Muscle layer of duodenum (tissue), 2 donors: ENCODE measurements around the gene WDR88.
"Not testable (repeated sequence)": the region's sequence is repeated elsewhere in the genome, so short reads cannot be mapped to it uniquely, and the experiment has no call there.

Experiments used
- H3K27ac ChIP-seq: one replicate; pipeline ENCODE4 v1.7.0; 2013; ENCODE audit warnings: mild to moderate bottlenecking, low read length
- H3K27me3 ChIP-seq: one replicate; pipeline ENCODE4 v1.7.0; 2013; ENCODE audit warnings: low read depth, mild to moderate bottlenecking, control low read depth, low read length
- H3K36me3 ChIP-seq, 2 donors: one replicate each; pipeline ENCODE4 v1.7.0; 2013; ENCODE audit warnings: low read length in 2 of 2, control low read depth in 1 of 2, mild to moderate bottlenecking in 1 of 2; ENCODE audit not compliant: insufficient read depth in 2 of 2, control insufficient read depth in 1 of 2
- H3K4me1 ChIP-seq, 2 donors: one replicate each; pipeline ENCODE4 v1.7.0; 2013; ENCODE audit warnings: low read length in 2 of 2, mild to moderate bottlenecking in 2 of 2, control low read depth in 1 of 2, moderate library complexity in 1 of 2; ENCODE audit not compliant: insufficient read depth in 2 of 2, control insufficient read depth in 1 of 2
- H3K4me3 ChIP-seq, 2 donors: one replicate each; pipeline ENCODE4 v1.7.0; 2013; ENCODE audit warnings: low read length in 2 of 2, low read depth in 1 of 2, mild to moderate bottlenecking in 1 of 2
- H3K9me3 ChIP-seq, 2 donors: one replicate each; pipeline ENCODE4 v1.7.0; 2013; ENCODE audit warnings: low read length in 2 of 2, control low read depth in 1 of 2, mild to moderate bottlenecking in 1 of 2; ENCODE audit not compliant: control insufficient read depth in 1 of 2
- donor health status: healthy.

The WDR88 gene

DNA sequence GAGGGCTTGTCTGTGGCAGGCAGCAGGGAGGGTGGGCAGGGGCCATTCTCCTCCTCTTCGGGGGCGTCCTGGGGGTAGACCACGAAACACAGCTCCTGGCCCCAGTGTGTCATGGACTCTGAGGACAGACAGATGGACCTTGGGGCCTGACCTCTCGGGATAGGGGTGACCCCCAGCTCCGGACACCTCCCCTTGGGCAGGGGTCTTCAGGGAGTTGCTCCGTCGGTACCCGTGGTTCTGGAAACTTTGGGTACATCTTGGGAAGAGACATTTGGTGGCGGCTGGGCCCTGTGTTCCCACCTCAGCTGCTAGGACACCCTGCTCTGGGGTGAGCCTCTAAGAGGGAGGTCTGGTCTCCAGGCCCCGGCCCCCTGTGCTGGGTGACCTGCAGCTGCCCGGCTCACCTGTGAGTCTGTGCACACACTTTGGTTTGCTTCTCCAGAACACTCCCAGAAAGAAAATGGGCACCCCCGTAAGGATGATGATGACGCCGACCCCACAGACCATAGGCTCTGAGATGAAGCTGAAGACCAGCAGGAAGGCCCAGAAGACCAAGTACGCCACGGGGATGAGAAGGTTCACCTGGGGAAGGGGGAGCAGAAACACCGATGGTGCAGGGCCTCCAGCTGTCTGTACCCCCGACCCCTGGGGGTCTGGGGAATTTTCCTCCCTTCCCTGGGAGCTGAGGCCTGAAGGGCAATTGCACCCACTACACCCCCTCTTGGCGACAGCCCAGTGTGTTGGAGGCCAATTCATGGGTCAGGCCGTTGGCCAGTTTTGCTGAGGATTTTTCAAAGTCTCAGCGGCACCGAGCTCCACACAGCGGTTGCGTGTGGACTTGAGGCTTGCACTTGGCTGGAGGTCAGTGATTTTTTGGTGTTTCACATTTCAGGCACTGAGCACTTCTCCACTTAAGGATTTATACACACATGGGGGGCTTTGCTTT lies 77.3 kb downstream of the WDR88 start:
- Histone ChIP-seq H3K27ac (no peak overlapping the region), H3K9me3 (no peaks in the 10 kb centered on the region), H3K4me3 (no peak overlapping the region), H3K27me3 (no peaks in the 10 kb centered on the region), H3K36me3 (peaks cover 0 to 34% of the 10 kb centered on the region in 2 donors), H3K4me1 (no peaks in the 10 kb centered on the region)

DNA sequence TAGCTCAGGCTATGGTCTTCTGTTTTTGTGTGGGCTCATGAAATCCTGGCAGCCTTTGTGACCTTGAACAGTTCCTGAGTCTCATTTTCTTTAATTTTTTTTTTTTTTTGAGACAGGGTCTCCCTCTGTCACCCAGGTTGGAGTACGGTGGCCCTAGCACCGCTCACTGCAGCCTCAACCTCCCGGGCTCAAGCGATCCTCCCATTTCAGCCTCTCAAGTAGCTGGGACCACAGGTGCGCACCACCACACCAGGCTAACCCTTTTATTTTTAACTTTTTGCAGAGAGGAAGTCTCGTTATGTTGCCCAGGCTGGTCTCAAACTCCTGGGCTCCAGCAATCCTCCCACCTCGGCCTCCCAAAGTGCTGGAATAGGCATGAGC lies 77.9 kb downstream of the WDR88 start:
- H3K36me3 ChIP-seq, result peaks cover 0 to 27% of the 10 kb centered on the region in 2 donors
- H3K27ac ChIP-seq, H3K9me3 ChIP-seq, H3K27me3 ChIP-seq, H3K4me1 ChIP-seq, H3K4me3 ChIP-seq: not testable (repeated sequence)

DNA sequence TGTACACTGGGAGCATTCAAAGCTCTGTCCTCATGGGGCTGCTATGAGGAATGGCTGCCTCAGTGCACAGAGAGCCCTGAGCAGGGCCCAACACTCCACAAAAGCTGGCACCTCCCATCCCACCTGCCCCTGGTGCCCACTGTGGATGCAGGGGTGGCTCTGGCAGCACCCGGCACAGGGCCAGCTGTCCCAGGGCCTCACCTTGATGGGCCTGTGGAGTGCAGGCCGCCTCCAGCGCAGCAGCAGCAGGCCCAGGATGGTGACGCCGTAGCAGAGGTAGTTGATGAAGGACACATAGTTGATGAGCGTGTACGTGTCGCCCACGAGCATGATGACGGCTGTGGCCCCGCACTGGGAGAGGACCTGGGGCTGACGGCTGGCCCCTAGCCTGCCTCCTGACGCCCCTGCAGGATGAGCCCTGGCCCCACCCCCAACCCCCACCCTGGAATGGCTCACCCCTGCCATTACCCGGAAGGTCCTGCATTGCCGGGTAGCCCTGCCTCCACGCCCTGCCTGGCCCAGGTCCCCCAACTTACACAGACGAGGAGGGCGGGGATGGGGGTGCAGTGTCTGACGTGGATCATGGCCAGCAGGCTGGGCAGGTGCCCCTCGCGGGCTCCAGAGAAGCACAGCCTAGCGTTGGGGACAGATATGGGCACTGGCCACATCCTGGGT lies 78.5 kb downstream of the WDR88 start:
- Histone ChIP-seq H3K4me1 (no peaks in the 10 kb centered on the region), H3K36me3 (peaks cover 0 to 21% of the 10 kb centered on the region in 2 donors), H3K9me3 (no peaks in the 10 kb centered on the region), H3K4me3 (no peak overlapping the region), H3K27ac (no peak overlapping the region), H3K27me3 (no peaks in the 10 kb centered on the region)

DNA sequence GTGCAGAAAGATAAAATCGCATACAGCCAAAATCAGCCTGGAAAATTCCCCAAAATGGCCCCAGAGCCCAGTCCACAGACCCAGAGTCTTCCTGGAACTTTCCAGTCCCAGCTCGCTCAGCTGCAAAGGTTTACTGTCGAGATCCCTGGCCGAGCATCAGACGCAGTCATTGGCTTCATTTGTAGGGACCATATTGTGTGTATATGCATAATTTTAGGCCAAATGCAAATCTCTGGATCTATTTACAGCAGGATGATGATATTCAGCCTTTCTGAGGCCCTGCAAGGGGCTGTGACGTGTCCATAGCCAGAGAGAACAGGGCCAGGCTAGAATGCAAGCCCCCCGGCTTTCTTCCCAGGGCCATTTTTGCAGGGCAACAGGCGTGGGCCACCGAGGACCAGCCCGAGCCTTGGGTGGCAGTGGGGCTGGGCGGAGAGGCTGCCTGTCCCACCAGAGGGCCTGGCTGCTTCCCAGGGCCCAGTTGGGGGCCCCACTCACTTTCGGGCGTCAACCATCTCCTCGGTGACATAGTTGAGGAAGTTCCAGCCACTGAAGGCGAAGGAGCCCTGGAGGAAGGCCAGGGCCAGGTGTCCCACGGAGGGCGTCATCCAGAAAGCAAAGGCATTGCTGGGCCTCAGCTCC lies 80.0 kb downstream of the WDR88 start:
- H3K9me3 ChIP-seq, result no peaks in the 10 kb centered on the region
- H3K36me3 ChIP-seq, result peaks cover 0 to 7% of the 10 kb centered on the region in 2 donors
- no peak overlapping the region for H3K4me3 ChIP-seq
- no peak overlapping the region for H3K27ac ChIP-seq
- no peaks in the 10 kb centered on the region for H3K27me3 ChIP-seq
- no peaks in the 10 kb centered on the region for H3K4me1 ChIP-seq

DNA sequence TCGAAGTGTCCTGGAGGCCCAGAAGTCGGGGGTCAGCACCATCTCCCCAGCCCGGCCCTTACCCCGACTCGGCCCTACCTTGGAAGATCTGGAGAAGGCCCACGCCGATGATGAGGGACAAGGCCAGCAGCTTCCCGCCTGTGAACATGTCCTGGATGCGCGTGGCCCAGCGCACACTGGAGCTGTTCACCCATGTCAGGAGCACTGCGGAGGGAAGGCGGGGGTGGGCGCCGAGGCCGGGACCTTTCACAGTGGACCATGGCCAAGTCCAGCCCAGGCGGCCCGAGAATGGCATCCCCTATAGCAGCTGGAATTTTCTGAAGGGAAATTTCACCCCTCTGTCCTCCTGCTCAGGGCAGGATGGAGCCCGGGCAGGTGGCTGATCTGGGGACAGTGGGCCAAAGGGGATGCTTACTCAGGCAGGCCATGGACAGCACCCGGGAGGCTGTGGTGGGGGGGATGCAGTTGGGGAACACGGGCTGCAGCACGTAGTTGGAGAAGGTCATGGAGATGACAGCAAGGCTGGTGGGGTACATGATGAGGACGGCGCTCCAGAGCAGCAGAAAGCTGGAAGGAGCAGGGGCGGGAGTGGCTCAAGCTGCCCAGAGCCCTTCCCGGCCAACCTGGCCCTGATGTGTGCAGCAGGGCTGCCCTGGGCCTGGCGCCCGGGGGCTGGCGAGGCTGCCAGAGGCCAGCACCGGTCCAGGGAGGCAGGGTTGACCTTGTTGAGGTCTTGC lies 80.7 kb downstream of the WDR88 start:
- H3K9me3 ChIP-seq, result no peaks in the 10 kb centered on the region
- H3K27ac ChIP-seq, result no peak overlapping the region
- no peaks in the 10 kb centered on the region for H3K4me1 ChIP-seq
- no peaks in the 10 kb centered on the region for H3K27me3 ChIP-seq
- H3K36me3 ChIP-seq, result no peaks in the 10 kb centered on the region
- no peak overlapping the region for H3K4me3 ChIP-seq

DNA sequence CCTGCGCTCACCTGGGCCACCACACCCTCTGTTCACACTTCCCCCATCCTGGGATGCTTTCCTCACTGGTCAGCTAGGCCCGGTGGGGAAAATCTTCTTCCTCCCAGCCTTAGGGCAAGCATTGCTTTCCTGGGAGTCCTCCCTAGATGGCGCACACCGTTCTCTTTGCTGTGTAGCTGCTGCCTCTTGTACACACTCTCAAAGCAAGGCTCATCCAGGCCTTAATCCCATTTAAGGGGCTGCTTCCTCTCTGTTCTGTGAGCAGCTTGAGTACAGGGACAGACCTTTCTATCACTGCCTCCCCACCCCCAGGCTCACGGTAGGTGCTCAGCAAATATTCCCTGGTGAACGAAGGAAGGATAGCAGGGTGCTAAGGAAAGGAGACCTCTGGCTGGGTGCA lies 82.7 kb downstream of the WDR88 start:
- Histone ChIP-seq H3K36me3 (no peaks in the 10 kb centered on the region), H3K4me1 (no peaks in the 10 kb centered on the region), H3K9me3 (no peaks in the 10 kb centered on the region), H3K27me3 (no peaks in the 10 kb centered on the region), H3K4me3 (no peak overlapping the region), H3K27ac (no peak overlapping the region)

DNA sequence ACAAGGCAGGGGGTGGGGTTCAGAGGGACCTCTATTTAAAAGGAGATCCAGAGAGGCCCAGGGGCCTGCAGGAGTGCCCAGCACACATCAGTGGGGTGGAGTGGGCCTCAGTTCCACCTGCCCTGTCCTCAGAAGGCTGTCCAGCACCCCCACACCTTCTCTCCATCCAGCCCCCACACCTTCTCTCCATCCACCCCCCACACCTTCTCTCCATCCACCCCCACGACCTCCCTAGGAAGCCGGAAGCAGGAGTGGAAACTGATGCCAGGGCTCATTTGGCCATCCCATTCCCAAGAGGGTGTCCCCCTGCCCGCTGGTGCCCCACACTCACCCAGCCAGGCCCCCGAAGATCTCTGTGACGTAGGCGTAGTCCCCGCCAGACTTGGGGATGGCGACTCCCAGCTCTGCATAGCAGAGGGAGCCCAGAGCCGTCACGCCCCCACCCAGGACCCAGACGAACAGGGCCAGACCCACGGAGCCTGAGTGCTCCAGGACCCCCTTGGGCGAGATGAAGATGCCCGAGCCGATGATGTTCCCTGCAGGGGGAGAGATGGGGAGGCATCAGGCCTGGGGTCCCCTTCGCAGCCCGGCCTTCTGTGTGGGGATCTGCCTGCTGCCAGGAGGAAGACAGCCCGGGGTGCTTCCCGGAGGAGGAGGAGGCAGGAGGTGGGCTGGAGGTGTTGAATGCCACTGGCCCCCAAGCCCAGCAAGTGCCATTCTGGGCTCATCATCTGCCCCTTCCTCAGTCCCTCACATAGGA lies 83.7 kb downstream of the WDR88 start:
- no peaks in the 10 kb centered on the region for H3K36me3 ChIP-seq
- no peaks in the 10 kb centered on the region for H3K4me1 ChIP-seq
- H3K27me3 ChIP-seq, result no peaks in the 10 kb centered on the region
- no peak overlapping the region for H3K4me3 ChIP-seq
- H3K9me3 ChIP-seq, result no peaks in the 10 kb centered on the region
- H3K27ac ChIP-seq, result no peak overlapping the region

DNA sequence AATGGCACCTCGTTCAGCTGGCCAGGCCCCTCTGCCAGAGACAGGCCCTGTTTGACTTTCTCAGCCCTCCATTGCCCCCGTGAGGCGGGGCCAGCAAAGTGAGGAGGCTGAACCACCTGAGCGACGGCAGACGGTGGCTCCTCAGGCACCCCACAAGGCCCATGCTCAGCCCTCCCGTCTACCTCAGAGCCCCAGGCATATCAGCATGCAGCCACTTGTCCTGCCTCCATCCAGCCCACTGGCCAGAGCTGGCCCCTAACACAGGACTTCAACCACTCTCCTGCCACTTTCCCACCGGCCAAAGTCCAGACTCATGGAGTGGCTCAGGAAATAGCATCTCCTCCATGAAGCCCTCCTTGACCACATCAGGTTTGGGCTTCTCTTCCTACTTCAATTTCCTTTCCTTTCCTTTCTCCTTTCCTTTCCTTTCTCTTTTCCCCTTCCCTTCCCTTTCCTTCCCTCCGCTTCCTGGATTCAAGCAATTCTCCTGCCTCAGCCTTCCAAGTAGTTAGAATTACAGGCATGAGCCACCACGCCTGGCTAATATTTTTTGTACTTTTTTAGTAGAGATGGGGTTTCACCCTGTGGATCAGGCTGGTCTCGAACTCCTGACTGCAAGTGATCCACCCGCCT lies 84.4 kb downstream of the WDR88 start:
- no peak overlapping the region for H3K27ac ChIP-seq
- no peaks in the 10 kb centered on the region for H3K36me3 ChIP-seq
- H3K9me3 ChIP-seq, result no peaks in the 10 kb centered on the region
- no peaks in the 10 kb centered on the region for H3K4me1 ChIP-seq
- no peak overlapping the region for H3K4me3 ChIP-seq
- no peaks in the 10 kb centered on the region for H3K27me3 ChIP-seq

DNA sequence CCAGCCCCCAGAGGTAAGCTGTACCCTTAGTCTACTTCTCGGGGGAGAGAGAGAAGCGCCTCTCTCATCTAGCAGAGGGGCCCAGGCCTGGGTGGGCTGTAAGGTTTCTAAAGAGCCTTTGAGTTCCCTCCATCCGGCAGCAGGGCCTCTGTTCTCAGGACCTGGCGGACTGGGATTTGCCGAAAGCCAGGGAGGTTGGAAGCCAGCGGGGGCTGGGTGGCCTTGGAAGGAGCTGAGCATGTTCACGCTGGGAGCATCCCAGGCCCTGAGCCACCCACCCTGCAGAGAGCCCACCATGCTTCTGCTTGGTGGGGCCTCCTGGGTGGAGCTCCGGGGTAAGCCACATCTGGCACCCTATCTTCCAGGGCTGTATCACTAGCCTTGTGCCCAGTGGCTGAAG lies 86.0 kb downstream of the WDR88 start:
- no peaks in the 10 kb centered on the region for H3K36me3 ChIP-seq
- no peak overlapping the region for H3K27ac ChIP-seq
- H3K4me1 ChIP-seq, result no peaks in the 10 kb centered on the region
- no peak overlapping the region for H3K4me3 ChIP-seq
- no peaks in the 10 kb centered on the region for H3K9me3 ChIP-seq
- no peaks in the 10 kb centered on the region for H3K27me3 ChIP-seq

DNA sequence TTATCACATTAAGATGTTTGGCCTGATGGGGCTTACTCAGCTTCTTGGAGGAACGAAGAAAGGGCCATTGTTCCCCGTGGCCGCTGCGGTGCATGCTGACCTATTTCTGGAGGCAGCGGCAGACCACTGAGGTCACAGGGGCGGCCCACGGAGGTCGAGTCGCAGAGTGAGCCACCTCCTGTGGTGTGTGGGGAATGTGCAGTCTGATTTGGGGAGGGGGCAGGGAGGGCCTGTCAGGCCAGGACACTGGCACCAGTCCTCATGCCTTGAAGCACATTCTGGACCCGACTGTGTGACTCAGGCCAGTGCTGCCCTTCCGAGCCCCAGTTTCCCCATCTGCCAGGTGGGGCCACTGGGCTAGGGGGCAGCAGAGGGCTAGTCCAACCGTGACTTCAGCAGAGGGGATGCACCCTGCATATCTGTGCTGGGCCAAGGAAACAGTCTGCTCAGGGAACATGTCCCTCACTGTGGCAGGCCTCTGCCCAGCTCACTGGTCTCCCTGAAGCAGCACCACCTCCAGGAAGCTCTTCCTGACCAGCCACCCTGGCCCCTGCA lies 87.4 kb downstream of the WDR88 start:
- no peak overlapping the region for H3K27ac ChIP-seq
- no peaks in the 10 kb centered on the region for H3K36me3 ChIP-seq
- no peak overlapping the region for H3K4me3 ChIP-seq
- H3K27me3 ChIP-seq, result peaks cover 5% of the 10 kb centered on the region
- H3K4me1 ChIP-seq, result no peaks in the 10 kb centered on the region
- H3K9me3 ChIP-seq, result no peaks in the 10 kb centered on the region
